Measurements from ENCODE around the gene GALNTL6.

DNA sequence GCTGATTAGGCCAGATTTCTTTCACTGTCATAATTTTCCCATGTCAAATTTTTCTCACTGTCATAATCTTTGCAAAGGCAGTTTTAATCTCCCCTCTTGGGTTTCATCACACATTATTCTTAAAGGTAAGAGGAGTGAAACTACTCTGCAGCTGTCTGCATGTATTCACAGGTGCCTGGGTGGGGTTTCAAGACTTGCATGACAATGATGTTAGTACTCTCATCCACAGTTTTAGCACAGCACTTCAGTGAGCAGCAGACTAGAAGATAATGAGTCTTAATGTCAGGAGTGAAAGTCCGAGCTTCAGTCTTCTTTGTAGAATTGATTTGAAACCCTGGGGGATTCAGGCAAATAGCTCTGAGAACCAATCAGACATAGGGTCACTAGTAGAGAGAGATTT lies 1172.9 kb downstream of the GALNTL6 start:
- TF ChIP-seq, protein P1, sequence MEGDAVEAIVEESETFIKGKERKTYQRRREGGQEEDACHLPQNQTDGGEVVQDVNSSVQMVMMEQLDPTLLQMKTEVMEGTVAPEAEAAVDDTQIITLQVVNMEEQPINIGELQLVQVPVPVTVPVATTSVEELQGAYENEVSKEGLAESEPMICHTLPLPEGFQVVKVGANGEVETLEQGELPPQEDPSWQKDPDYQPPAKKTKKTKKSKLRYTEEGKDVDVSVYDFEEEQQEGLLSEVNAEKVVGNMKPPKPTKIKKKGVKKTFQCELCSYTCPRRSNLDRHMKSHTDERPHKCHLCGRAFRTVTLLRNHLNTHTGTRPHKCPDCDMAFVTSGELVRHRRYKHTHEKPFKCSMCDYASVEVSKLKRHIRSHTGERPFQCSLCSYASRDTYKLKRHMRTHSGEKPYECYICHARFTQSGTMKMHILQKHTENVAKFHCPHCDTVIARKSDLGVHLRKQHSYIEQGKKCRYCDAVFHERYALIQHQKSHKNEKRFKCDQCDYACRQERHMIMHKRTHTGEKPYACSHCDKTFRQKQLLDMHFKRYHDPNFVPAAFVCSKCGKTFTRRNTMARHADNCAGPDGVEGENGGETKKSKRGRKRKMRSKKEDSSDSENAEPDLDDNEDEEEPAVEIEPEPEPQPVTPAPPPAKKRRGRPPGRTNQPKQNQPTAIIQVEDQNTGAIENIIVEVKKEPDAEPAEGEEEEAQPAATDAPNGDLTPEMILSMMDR (IDR thresholded peaks at IDR 0.05; ENCODE audit: poor library complexity, severe bottlenecking): no peak
- TF ChIP-seq EP300 (conservative IDR thresholded peaks at IDR 0.05; ENCODE audit: poor library complexity, severe bottlenecking): no peak
- no peak for TF ChIP-seq RAD21 (conservative IDR thresholded peaks at IDR 0.05)
- TF ChIP-seq, protein P2, sequence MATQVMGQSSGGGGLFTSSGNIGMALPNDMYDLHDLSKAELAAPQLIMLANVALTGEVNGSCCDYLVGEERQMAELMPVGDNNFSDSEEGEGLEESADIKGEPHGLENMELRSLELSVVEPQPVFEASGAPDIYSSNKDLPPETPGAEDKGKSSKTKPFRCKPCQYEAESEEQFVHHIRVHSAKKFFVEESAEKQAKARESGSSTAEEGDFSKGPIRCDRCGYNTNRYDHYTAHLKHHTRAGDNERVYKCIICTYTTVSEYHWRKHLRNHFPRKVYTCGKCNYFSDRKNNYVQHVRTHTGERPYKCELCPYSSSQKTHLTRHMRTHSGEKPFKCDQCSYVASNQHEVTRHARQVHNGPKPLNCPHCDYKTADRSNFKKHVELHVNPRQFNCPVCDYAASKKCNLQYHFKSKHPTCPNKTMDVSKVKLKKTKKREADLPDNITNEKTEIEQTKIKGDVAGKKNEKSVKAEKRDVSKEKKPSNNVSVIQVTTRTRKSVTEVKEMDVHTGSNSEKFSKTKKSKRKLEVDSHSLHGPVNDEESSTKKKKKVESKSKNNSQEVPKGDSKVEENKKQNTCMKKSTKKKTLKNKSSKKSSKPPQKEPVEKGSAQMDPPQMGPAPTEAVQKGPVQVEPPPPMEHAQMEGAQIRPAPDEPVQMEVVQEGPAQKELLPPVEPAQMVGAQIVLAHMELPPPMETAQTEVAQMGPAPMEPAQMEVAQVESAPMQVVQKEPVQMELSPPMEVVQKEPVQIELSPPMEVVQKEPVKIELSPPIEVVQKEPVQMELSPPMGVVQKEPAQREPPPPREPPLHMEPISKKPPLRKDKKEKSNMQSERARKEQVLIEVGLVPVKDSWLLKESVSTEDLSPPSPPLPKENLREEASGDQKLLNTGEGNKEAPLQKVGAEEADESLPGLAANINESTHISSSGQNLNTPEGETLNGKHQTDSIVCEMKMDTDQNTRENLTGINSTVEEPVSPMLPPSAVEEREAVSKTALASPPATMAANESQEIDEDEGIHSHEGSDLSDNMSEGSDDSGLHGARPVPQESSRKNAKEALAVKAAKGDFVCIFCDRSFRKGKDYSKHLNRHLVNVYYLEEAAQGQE (IDR thresholded peaks at IDR 0.05; ENCODE audit: borderline replicate concordance): no peak
- no peak for TF ChIP-seq MXI1 (conservative IDR thresholded peaks at IDR 0.05; ENCODE audit: poor library complexity, severe bottlenecking)
